H1 (cell line): ENCODE measurements around the gene RFX2. TPM values are rescaled to one million over a fixed set of nuclear protein-coding genes. Genes with fewer than 3 reads are reported as not detected.

Source experiments
- CTCF ChIA-PET: fragments of 300-600 bp; sonication (Branson Sonifier 250); formaldehyde crosslinking; loops from one replicate; lab custom pipeline; 2021; ENCODE audit not compliant: partially characterized antibody; lab: Charles Lee
- POLR2A ChIA-PET: fragments of 300-600 bp; sonication (Branson Sonifier 250); formaldehyde crosslinking; loops from one replicate; lab custom pipeline; 2021; ENCODE audit warnings: inconsistent platforms; ENCODE audit not compliant: partially characterized antibody; lab: Charles Lee
- DNase-seq, 2 experiments: peaks; one replicate each; pipeline versions ENCODE4 v3.0.0 to v3.0.0-alpha.2; 2010 to 2022; ENCODE audit warnings: low spot score in 2 of 2, low read depth in 1 of 2, mixed read lengths in 1 of 2
- FAIRE-seq: peaks from 2 replicates; lab custom pipeline; 2011; peaks lifted over from hg19 to GRCh38; lab: Jason Lieb, UNC
- H2AFZ ChIP-seq: 2 replicates; pipeline ENCODE4 v1.8.1; 2012; ENCODE audit warnings: low read length, inconsistent platforms
- H2AK5ac ChIP-seq: 2 replicates; pipeline ENCODE4 v1.6.1; 2013; ENCODE audit warnings: low read depth, low read length
- H2BK120ac ChIP-seq: replicated peaks from 2 replicates; pipeline ENCODE3; 2013; ENCODE audit warnings: low read depth, low read length, inconsistent platforms
- H2BK12ac ChIP-seq: 2 replicates; pipeline ENCODE4 v1.6.1; 2013; ENCODE audit warnings: low read depth, low read length
- H2BK15ac ChIP-seq: 2 replicates; pipeline ENCODE4 v1.6.1; 2013; ENCODE audit warnings: low read length
- H2BK20ac ChIP-seq: 2 replicates; pipeline ENCODE4 v1.6.1; 2013; ENCODE audit warnings: low read length
- H2BK5ac ChIP-seq: 2 replicates; pipeline ENCODE4 v1.6.1; 2013; ENCODE audit warnings: low read depth, low read length
- H3K14ac ChIP-seq: 2 replicates; pipeline ENCODE4 v1.6.1; 2013; ENCODE audit warnings: inconsistent platforms; ENCODE audit not compliant: insufficient read length
- H3K18ac ChIP-seq: 2 replicates; pipeline ENCODE4 v1.6.1; 2013; ENCODE audit warnings: low read length; ENCODE audit errors: extremely low read depth
- H3K23ac ChIP-seq: 2 replicates; pipeline ENCODE4 v1.6.1; 2013; ENCODE audit warnings: inconsistent platforms; ENCODE audit not compliant: insufficient read length
- H3K23me2 ChIP-seq: 2 replicates; pipeline ENCODE4 v1.6.1; 2013; ENCODE audit warnings: low read depth, low read length
- H3K27ac ChIP-seq: 2 replicates; pipeline ENCODE4 v1.6.1; 2011; ENCODE audit warnings: low read depth, low read length, inconsistent platforms
- H3K27me3 ChIP-seq, 4 experiments: replicated peaks in 1 of 4; 1 replicate in 1 of 4; 2 replicates in 3 of 4; pipeline versions ENCODE4 v1.6.1 to v1.8.1; 2011 to 2013; ENCODE audit warnings: low read length in 3 of 4, mild to moderate bottlenecking in 3 of 4, inconsistent platforms in 2 of 4, mixed read lengths in 2 of 4, moderate library complexity in 1 of 4; ENCODE audit not compliant: control insufficient read depth in 3 of 4, insufficient read depth in 3 of 4; ENCODE audit errors: extremely low read depth in 1 of 4
- H3K36me3 ChIP-seq, 4 experiments: 2 replicates each; pipeline versions ENCODE4 v1.6.1 to v1.8.1; 2011 to 2013; ENCODE audit warnings: mild to moderate bottlenecking in 4 of 4, low read length in 3 of 4, moderate library complexity in 2 of 4, control low read depth in 1 of 4, inconsistent platforms in 1 of 4; ENCODE audit not compliant: insufficient read depth in 4 of 4, control insufficient read depth in 2 of 4
- H3K4ac ChIP-seq: replicated peaks from 2 replicates; pipeline ENCODE3; 2013; ENCODE audit warnings: low read length, low read depth, mixed read lengths, inconsistent platforms; ENCODE audit not compliant: insufficient read length
- H3K4me1 ChIP-seq, 4 experiments: replicated peaks in 1 of 4; 1 replicate in 1 of 4; 2 replicates in 3 of 4; pipeline versions ENCODE4 v1.6.1 to v1.8.1; 2011 to 2013; ENCODE audit warnings: low read length in 3 of 4, inconsistent platforms in 2 of 4, mixed read lengths in 1 of 4; ENCODE audit not compliant: insufficient read depth in 4 of 4, control insufficient read depth in 3 of 4
- H3K4me2 ChIP-seq, 2 experiments: 2 replicates each; pipeline versions ENCODE4 v1.6.1 to v1.8.1; 2011 to 2013; ENCODE audit warnings: low read depth in 2 of 2, low read length in 2 of 2, control low read depth in 1 of 2, inconsistent platforms in 1 of 2, mild to moderate bottlenecking in 1 of 2; ENCODE audit not compliant: insufficient read depth in 1 of 2
- H3K4me3 ChIP-seq, 4 experiments: fragments of 200-600, 300-600 bp in 1 of 4; sonication (generic), shearing (Covaris generic), sonication (Bioruptor Twin) in 1 of 4; 2 replicates each; pipeline versions ENCODE4 v1.5.1 to v1.8.1; 2011 to 2016; ENCODE audit warnings: low read length in 4 of 4, low read depth in 3 of 4, control low read depth in 2 of 4, inconsistent platforms in 2 of 4, mild to moderate bottlenecking in 2 of 4, mixed read lengths in 1 of 4, moderate library complexity in 1 of 4; ENCODE audit not compliant: insufficient read depth in 2 of 4; ENCODE audit errors: extremely low read depth in 1 of 4
- H3K56ac ChIP-seq: replicated peaks from 2 replicates; pipeline ENCODE3; 2013; ENCODE audit warnings: low read depth, mild to moderate bottlenecking, mixed read lengths, low read length, inconsistent platforms; ENCODE audit not compliant: insufficient read length
- H3K79me1 ChIP-seq: 2 replicates; pipeline ENCODE4 v1.6.1; 2013; ENCODE audit warnings: low read depth, low read length, control low read depth
- H3K79me2 ChIP-seq, 2 experiments: 2 replicates each; pipeline versions ENCODE4 v1.6.1 to v1.8.1; 2012 to 2013; ENCODE audit warnings: low read length in 2 of 2, mild to moderate bottlenecking in 2 of 2, inconsistent platforms in 1 of 2; ENCODE audit not compliant: insufficient read depth in 2 of 2, control insufficient read depth in 1 of 2
- H3K9ac ChIP-seq, 4 experiments: replicated peaks in 1 of 4; 1 replicate in 1 of 4; 2 replicates in 3 of 4; pipeline versions ENCODE4 v1.6.1 to v1.8.1; 2011 to 2013; ENCODE audit warnings: low read depth in 3 of 4, low read length in 3 of 4, control low read depth in 2 of 4, mild to moderate bottlenecking in 2 of 4, moderate library complexity in 2 of 4, inconsistent platforms in 1 of 4; ENCODE audit errors: extremely low read depth in 1 of 4
- H3K9me3 ChIP-seq, 2 experiments: 2 replicates each; pipeline versions ENCODE4 v1.6.1 to v1.8.1; 2012 to 2013; ENCODE audit warnings: mild to moderate bottlenecking in 2 of 2, moderate library complexity in 2 of 2, control low read depth in 1 of 2, inconsistent platforms in 1 of 2, low read depth in 1 of 2, low read length in 1 of 2, mixed read lengths in 1 of 2; ENCODE audit not compliant: insufficient read depth in 2 of 2
- H4K20me1 ChIP-seq, 2 experiments: replicated peaks in 1 of 2; 2 replicates each; pipeline versions ENCODE3 to v1.8.1; 2011 to 2013; ENCODE audit warnings: inconsistent platforms in 2 of 2, low read length in 2 of 2, mild to moderate bottlenecking in 1 of 2; ENCODE audit not compliant: insufficient read depth in 2 of 2, control insufficient read depth in 1 of 2
- H4K5ac ChIP-seq: 2 replicates; pipeline ENCODE4 v1.6.1; 2013; ENCODE audit warnings: low read length, low read depth, mixed read lengths, inconsistent platforms; ENCODE audit not compliant: insufficient read length
- H4K8ac ChIP-seq: 2 replicates; pipeline ENCODE4 v1.8.0; 2013; ENCODE audit warnings: mild to moderate bottlenecking, moderate library complexity, low read length, inconsistent platforms; ENCODE audit not compliant: insufficient read depth; ENCODE audit errors: extremely low read depth
- H4K91ac ChIP-seq: replicated peaks from 2 replicates; pipeline ENCODE3; 2013; ENCODE audit warnings: low read length, mixed read lengths, inconsistent platforms; ENCODE audit not compliant: insufficient read length
- BCL11A ChIP-seq, 2 experiments: IDR thresholded peaks; one replicate each; pipeline ENCODE4 v1.6.1; 2011; ENCODE audit warnings: low read depth in 2 of 2, low read length in 2 of 2, mild to moderate bottlenecking in 2 of 2
- EGR1 ChIP-seq: IDR thresholded peaks from 2 replicates; pipeline ENCODE4 v1.6.1; 2011; ENCODE audit warnings: low read depth, low read length, borderline replicate concordance
- EP300 ChIP-seq, 2 experiments: IDR thresholded peaks; 1 replicate in 1 of 2; 2 replicates in 1 of 2; pipeline ENCODE4 v1.6.1; 2011 to 2012; ENCODE audit warnings: low read depth in 2 of 2, low read length in 2 of 2, mild to moderate bottlenecking in 2 of 2, borderline replicate concordance in 1 of 2, inconsistent platforms in 1 of 2, moderate library complexity in 1 of 2
- FOSL1 ChIP-seq: IDR thresholded peaks from 2 replicates; pipeline ENCODE4 v1.6.1; 2011; ENCODE audit warnings: mild to moderate bottlenecking, low read depth, low read length, moderate library complexity; ENCODE audit not compliant: insufficient read depth
- GABPA ChIP-seq: IDR thresholded peaks from 2 replicates; pipeline ENCODE4 v1.6.1; 2011; ENCODE audit warnings: mild to moderate bottlenecking, low read length, moderate library complexity, borderline replicate concordance; ENCODE audit not compliant: insufficient read depth
- JUN ChIP-seq: IDR thresholded peaks from 2 replicates; pipeline ENCODE4 v1.6.1; 2011; ENCODE audit warnings: low read depth, mild to moderate bottlenecking, improper control_type of control experiment, low read length
- KDM4A ChIP-seq: IDR thresholded peaks from one replicate; pipeline ENCODE4 v1.7.1; 2012; ENCODE audit warnings: low read depth, mild to moderate bottlenecking, moderate library complexity, low read length, inconsistent platforms; ENCODE audit not compliant: severe bottlenecking
- MAFK ChIP-seq: IDR thresholded peaks from 2 replicates; pipeline ENCODE4 v1.6.1; 2012; ENCODE audit warnings: low read depth, mild to moderate bottlenecking, improper control_type of control experiment, low read length
- NRF1 ChIP-seq: IDR thresholded peaks from 2 replicates; pipeline ENCODE4 v1.6.1; 2011; ENCODE audit warnings: mild to moderate bottlenecking, low read depth, low read length, improper control_type of control experiment
- POLR2A ChIP-seq, 2 experiments: IDR thresholded peaks; 1 replicate in 1 of 2; 2 replicates in 1 of 2; pipeline ENCODE4 v1.6.1; 2011; ENCODE audit warnings: low read depth in 2 of 2, low read length in 2 of 2, mild to moderate bottlenecking in 2 of 2; ENCODE audit errors: control extremely low read depth in 1 of 2
- POU5F1 ChIP-seq: IDR thresholded peaks from 2 replicates; pipeline ENCODE4 v1.6.1; 2011; ENCODE audit warnings: low read depth, mild to moderate bottlenecking, low read length, moderate library complexity
- RNF2 ChIP-seq: fragments of 200-900, 300-1000 bp; sonication (generic); IDR thresholded peaks from 2 replicates; pipeline ENCODE4 v1.7.1; 2016; ENCODE audit warnings: borderline replicate concordance, low read depth, mild to moderate bottlenecking, antibody characterized with exemption, low read length; ENCODE audit not compliant: poor library complexity, severe bottlenecking; ENCODE audit errors: missing control alignments
- RXRA ChIP-seq: IDR thresholded peaks from 2 replicates; pipeline ENCODE4 v1.6.1; 2011; ENCODE audit warnings: low read depth, mild to moderate bottlenecking, low read length, moderate library complexity; ENCODE audit not compliant: insufficient read depth
- SP2 ChIP-seq: IDR thresholded peaks from 2 replicates; pipeline ENCODE4 v1.6.1; 2012; ENCODE audit warnings: mild to moderate bottlenecking, low read length, inconsistent platforms
- SP4 ChIP-seq: IDR thresholded peaks from 2 replicates; pipeline ENCODE4 v1.6.1; 2012; ENCODE audit warnings: low read length, inconsistent platforms
- WGBS, 2 experiments: shearing (Covaris generic) in 1 of 2; methylation state at CpG; one replicate each; pipeline versions ENCODE4 v1.1.6 to v1.1.7; 2013 to 2015; ENCODE audit warnings: low lambda C conversion rate in 2 of 2, mixed read lengths in 2 of 2, inconsistent platforms in 1 of 2, low coverage in 1 of 2, missing lambda C conversion rate in 1 of 2; ENCODE audit not compliant: insufficient replicate concordance in 2 of 2, insufficient coverage in 1 of 2, insufficient read length in 1 of 2; ENCODE audit errors: extremely low coverage in 1 of 2, missing lambda C conversion rate in 1 of 2; 5-methylcytosine and 5-hydroxymethylcytosine counted together
- polyA plus RNA-seq, 7 experiments: library from polyadenylated mRNA; depleted of rRNA in 3 of 7; stranded (reverse) in 5 of 7; unstranded in 2 of 7; fragments of >200 nt in 5 of 7; fragments of 200-250 nt in 2 of 7; gene quantifications; 1 replicate in 5 of 7; 2 replicates in 1 of 7; 4 replicates in 1 of 7; pipeline versions ENCODE4 v1.2.1 to v1.2.3, GENCODE V29; 2011 to 2013; ENCODE audit warnings: missing spikeins in 2 of 7, mixed read lengths in 2 of 7
- total RNA-seq: library from RNA; stranded (reverse); fragmentation: NEBNext Ultra II Directional; extraction: Animal tissue kit (Norgen Biotek cat#: 25700); gene quantifications from 2 replicates; pipeline ENCODE4 v1.2.1, GENCODE V29; 2021

The RFX2 gene
- total and polyA plus RNA-seq, 2 of the 8 experiments (the other 6 are each of a cell fraction or from before 2014, with no cell fraction given) = 4.8 to 5.3 TPM

- Histone ChIP-seq H3K27me3 (no peaks in the 10 kb centered on the region), H2BK12ac (no peak overlapping the region), H4K8ac (no peak overlapping the region), H3K4me3 (no peak overlapping the region), H4K5ac (no peak overlapping the region), H3K79me1 (no peaks in the 10 kb centered on the region), H3K4me2 (no peak overlapping the region), H3K56ac (no peak overlapping the region), H3K79me2 (no peaks in the 10 kb centered on the region), H3K23me2 (no peaks in the 10 kb centered on the region), H3K14ac (no peak overlapping the region), H2BK5ac (no peak overlapping the region), H3K36me3 (no peaks in the 10 kb centered on the region), H3K27ac (no peak overlapping the region), H3K4ac (no peak overlapping the region), H3K4me1 (no peaks in the 10 kb centered on the region), H3K23ac (no peak overlapping the region), H4K91ac (no peak overlapping the region), H4K20me1 (peaks cover 0 to 3% of the 10 kb centered on the region in 2 experiments), H2AFZ (no peak overlapping the region), H3K9me3 (no peaks in the 10 kb centered on the region), H3K18ac (no peak overlapping the region), H2BK20ac (no peak overlapping the region), H2BK120ac (no peak overlapping the region), H2BK15ac (no peak overlapping the region), H2AK5ac (no peak overlapping the region), H3K9ac (no peak overlapping the region)
- CTCF ChIA-PET = interaction anchor here (0.9 to 4.7 kb wide), 5 partner anchors 10 to 40 kb away, joined by 4 to 44 read pairs (median 4); no protein-coding TSS in a partner anchor
- 93% methylated on average over 21 of the region's 26 CpGs; no CpG with 5 or more reads in 1 of the 2 experiments for WGBS, 2 experiments
- FAIRE-seq (no peak), DNase-seq (no peak)
- POLR2A ChIA-PET = interaction anchor here (0.8 kb wide), 1 partner anchor 10 kb away, joined by 3 read pairs; no protein-coding TSS in a partner anchor
- TF ChIP-seq SP2 = no peak
- TF ChIP-seq POLR2A (IDR thresholded peaks at IDR 0.05; ENCODE audit: control extremely low read depth in 1 of 2, low read depth in 2 of 2, low read length in 2 of 2) = no peak
- TF ChIP-seq BCL11A (IDR thresholded peaks at IDR 0.05; ENCODE audit: low read depth in 2 of 2, low read length in 2 of 2) = no peak
- TF ChIP-seq EP300 (IDR thresholded peaks at IDR 0.05; ENCODE audit: borderline replicate concordance in 1 of 2, low read depth in 2 of 2, low read length in 2 of 2) = no peak
- no peak for TF ChIP-seq FOSL1
- no peak for TF ChIP-seq JUN
- TF ChIP-seq GABPA = no peak
- TF ChIP-seq RXRA = no peak
- no peak for TF ChIP-seq MAFK
- TF ChIP-seq SP4 = no peak
- no peak for TF ChIP-seq POU5F1
- no peak for TF ChIP-seq RNF2
- no peak for TF ChIP-seq EGR1
- no peak for TF ChIP-seq KDM4A
- no peak for TF ChIP-seq NRF1
These were observed 102.4 kb downstream of the RFX2 start for GRCh38 chr19:6007866-6008265.
